A549 (cell line): ENCODE measurements around the gene GOLGA6L1.
"Not testable (repeated sequence)": the region's sequence is repeated elsewhere in the genome, so short reads cannot be mapped to it uniquely, and the experiment has no call there.

Source experiments
- BHLHE40 ChIP-seq: IDR thresholded peaks from 2 replicates; pipeline ENCODE4 v1.6.1; 2012; ENCODE audit warnings: low read depth, low read length, inconsistent platforms
- CHD2 ChIP-seq: fragments of 150-350 bp; IDR thresholded peaks from 2 replicates; pipeline ENCODE4 v1.6.1; 2014; ENCODE audit warnings: low read length; ENCODE audit not compliant: partially characterized antibody
- EP300 ChIP-seq, 2 experiments: fragments of >200 bp; sonication (Bioruptor Twin); formaldehyde crosslinking; IDR thresholded peaks; 2 replicates in 1 of 2; 3 replicates in 1 of 2; pipeline ENCODE4 v1.6.1; 2016 to 2017
- POLR2A ChIP-seq: IDR thresholded peaks from 2 replicates; pipeline ENCODE4 v1.6.1; 2012; ENCODE audit warnings: mild to moderate bottlenecking, low read length
- RAD21 ChIP-seq, 2 experiments: fragments of >200 bp in 1 of 2; sonication (Bioruptor Twin) in 1 of 2; formaldehyde crosslinking in 1 of 2; IDR thresholded peaks in 1 of 2; conservative IDR thresholded peaks in 1 of 2; 2 replicates in 1 of 2; 3 replicates in 1 of 2; pipeline ENCODE4 v1.6.1; 2012 to 2018; ENCODE audit warnings: inconsistent platforms in 1 of 2
- TF ChIP-seq, protein P1 (sequence below): fragments of 200-600 bp; sonication (generic); IDR thresholded peaks from 2 replicates; pipeline ENCODE4 v1.6.1; 2016; ENCODE audit warnings: antibody characterized with exemption, mild to moderate bottlenecking, moderate library complexity
- TF ChIP-seq, protein P2 (sequence below): fragments of 450-650 bp; IDR thresholded peaks from 2 replicates; pipeline ENCODE4 v1.6.1; 2014; ENCODE audit warnings: antibody characterized with exemption
- TF ChIP-seq, protein P3 (sequence below): fragments of >200 bp; sonication (Bioruptor Twin); formaldehyde crosslinking; IDR thresholded peaks from 3 replicates; pipeline ENCODE4 v1.5.1; 2016

DNA sequence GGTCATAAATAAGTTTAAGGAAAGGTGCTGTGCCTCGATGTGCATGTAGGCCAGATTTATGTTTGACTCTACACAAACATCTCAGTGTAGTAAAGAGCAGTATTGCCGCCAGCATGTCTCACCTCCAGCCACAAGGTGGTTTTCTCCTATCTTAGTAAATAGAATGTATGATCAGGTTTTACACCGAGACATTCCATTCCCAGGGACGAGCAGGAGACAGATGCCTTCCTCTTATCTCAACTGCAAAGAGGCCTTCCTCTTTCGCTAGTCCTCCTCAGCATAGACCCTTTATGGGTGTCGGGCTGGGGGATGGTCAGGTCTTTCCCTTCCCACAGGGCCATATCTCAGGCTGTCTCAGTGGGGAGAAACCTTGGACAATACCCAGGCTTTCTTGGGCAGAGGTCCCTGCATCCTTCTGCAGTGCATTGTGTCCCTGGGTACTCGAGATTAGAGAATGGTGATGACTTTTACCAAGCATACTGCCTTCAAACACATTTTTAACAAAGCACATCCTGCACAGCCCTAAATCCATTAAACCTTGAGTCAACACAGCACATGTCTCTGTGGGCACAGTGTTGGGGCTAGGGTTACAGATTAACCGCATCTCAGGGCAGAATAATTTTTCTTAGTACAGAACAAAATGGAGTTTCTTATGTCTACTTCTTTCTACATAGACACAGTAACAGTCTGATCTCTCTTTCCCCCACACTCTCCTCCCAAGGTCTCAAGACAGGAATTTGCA, 54.5 kb downstream of the GOLGA6L1 start:
- not testable (repeated sequence) for TF ChIP-seq BHLHE40; CHD2; POLR2A; EP300 (IDR thresholded peaks at IDR 0.05); RAD21 (conservative IDR thresholded peaks at IDR 0.05 in 1 of 2, IDR thresholded peaks at IDR 0.05 in 1 of 2)
- TF ChIP-seq, protein P1, sequence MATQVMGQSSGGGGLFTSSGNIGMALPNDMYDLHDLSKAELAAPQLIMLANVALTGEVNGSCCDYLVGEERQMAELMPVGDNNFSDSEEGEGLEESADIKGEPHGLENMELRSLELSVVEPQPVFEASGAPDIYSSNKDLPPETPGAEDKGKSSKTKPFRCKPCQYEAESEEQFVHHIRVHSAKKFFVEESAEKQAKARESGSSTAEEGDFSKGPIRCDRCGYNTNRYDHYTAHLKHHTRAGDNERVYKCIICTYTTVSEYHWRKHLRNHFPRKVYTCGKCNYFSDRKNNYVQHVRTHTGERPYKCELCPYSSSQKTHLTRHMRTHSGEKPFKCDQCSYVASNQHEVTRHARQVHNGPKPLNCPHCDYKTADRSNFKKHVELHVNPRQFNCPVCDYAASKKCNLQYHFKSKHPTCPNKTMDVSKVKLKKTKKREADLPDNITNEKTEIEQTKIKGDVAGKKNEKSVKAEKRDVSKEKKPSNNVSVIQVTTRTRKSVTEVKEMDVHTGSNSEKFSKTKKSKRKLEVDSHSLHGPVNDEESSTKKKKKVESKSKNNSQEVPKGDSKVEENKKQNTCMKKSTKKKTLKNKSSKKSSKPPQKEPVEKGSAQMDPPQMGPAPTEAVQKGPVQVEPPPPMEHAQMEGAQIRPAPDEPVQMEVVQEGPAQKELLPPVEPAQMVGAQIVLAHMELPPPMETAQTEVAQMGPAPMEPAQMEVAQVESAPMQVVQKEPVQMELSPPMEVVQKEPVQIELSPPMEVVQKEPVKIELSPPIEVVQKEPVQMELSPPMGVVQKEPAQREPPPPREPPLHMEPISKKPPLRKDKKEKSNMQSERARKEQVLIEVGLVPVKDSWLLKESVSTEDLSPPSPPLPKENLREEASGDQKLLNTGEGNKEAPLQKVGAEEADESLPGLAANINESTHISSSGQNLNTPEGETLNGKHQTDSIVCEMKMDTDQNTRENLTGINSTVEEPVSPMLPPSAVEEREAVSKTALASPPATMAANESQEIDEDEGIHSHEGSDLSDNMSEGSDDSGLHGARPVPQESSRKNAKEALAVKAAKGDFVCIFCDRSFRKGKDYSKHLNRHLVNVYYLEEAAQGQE, result not testable (repeated sequence)
- TF ChIP-seq, protein P2, sequence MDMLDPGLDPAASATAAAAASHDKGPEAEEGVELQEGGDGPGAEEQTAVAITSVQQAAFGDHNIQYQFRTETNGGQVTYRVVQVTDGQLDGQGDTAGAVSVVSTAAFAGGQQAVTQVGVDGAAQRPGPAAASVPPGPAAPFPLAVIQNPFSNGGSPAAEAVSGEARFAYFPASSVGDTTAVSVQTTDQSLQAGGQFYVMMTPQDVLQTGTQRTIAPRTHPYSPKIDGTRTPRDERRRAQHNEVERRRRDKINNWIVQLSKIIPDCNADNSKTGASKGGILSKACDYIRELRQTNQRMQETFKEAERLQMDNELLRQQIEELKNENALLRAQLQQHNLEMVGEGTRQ, result not testable (repeated sequence)
- TF ChIP-seq, protein P3, sequence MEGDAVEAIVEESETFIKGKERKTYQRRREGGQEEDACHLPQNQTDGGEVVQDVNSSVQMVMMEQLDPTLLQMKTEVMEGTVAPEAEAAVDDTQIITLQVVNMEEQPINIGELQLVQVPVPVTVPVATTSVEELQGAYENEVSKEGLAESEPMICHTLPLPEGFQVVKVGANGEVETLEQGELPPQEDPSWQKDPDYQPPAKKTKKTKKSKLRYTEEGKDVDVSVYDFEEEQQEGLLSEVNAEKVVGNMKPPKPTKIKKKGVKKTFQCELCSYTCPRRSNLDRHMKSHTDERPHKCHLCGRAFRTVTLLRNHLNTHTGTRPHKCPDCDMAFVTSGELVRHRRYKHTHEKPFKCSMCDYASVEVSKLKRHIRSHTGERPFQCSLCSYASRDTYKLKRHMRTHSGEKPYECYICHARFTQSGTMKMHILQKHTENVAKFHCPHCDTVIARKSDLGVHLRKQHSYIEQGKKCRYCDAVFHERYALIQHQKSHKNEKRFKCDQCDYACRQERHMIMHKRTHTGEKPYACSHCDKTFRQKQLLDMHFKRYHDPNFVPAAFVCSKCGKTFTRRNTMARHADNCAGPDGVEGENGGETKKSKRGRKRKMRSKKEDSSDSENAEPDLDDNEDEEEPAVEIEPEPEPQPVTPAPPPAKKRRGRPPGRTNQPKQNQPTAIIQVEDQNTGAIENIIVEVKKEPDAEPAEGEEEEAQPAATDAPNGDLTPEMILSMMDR, result not testable (repeated sequence)
